ENCODE results near the gene PCSK5. TPM values are rescaled to one million over a fixed set of nuclear protein-coding genes. Genes with fewer than 3 reads are reported as not detected.
"Not testable (repeated sequence)": the region's sequence is repeated elsewhere in the genome, so short reads cannot be mapped to it uniquely, and the experiment has no call there.

The PCSK5 gene
- total RNA-seq, 1 experiment from 2014 or later: 33.8 TPM

- peak; percentile 76 for DNase-seq (ENCODE audit: low spot score)
Observed at GRCh38 chr9:75889977-75890471, 449 bp upstream of the PCSK5 start.

GRCh38 chr9:75891277-75891741 is 836 bp downstream of the PCSK5 start:
- peak; percentile 60 for DNase-seq (ENCODE audit: low spot score)

GRCh38 chr9:75891771-75892215 is 1.3 kb downstream of the PCSK5 start:
- DNase-seq (ENCODE audit: low spot score): peak; percentile 52

- DNase-seq (ENCODE audit: low spot score): peak; percentile 75
Observed at GRCh38 chr9:75892216-75892911, 1.9 kb downstream of the PCSK5 start.

GRCh38 chr9:75893106-75893505 is 2.6 kb downstream of the PCSK5 start:
- DNase-seq (ENCODE audit: low spot score): no peak

- no peak for DNase-seq (ENCODE audit: low spot score)
Observed at GRCh38 chr9:75894566-75894965, 4.1 kb downstream of the PCSK5 start.

GRCh38 chr9:75895112-75895511 is 4.6 kb downstream of the PCSK5 start:
- no peak for DNase-seq (ENCODE audit: low spot score)

- DNase-seq (ENCODE audit: low spot score): no peak
Observed at GRCh38 chr9:75896193-75896592, 5.7 kb downstream of the PCSK5 start.

GRCh38 chr9:75900893-75901524 is 10.5 kb downstream of the PCSK5 start:
- DNase-seq (ENCODE audit: low spot score): not testable (repeated sequence)

- no peak for DNase-seq (ENCODE audit: low spot score)
Observed at GRCh38 chr9:75903785-75904360, 13.4 kb downstream of the PCSK5 start.

GRCh38 chr9:75904364-75904763 is 13.9 kb downstream of the PCSK5 start:
- DNase-seq (ENCODE audit: low spot score): no peak

GRCh38 chr9:75906531-75906930 is 16.1 kb downstream of the PCSK5 start:
- no peak for DNase-seq (ENCODE audit: low spot score)

GRCh38 chr9:75907329-75907728 is 16.9 kb downstream of the PCSK5 start:
- DNase-seq (ENCODE audit: low spot score): peak; percentile 41

- no peak for DNase-seq (ENCODE audit: low spot score)
Observed at GRCh38 chr9:75907923-75908322, 17.4 kb downstream of the PCSK5 start.

GRCh38 chr9:75909776-75910175 is 19.3 kb downstream of the PCSK5 start:
- no peak for DNase-seq (ENCODE audit: low spot score)

GRCh38 chr9:75910731-75911130 is 20.3 kb downstream of the PCSK5 start:
- no peak for DNase-seq (ENCODE audit: low spot score)

GRCh38 chr9:75911390-75911789 is 20.9 kb downstream of the PCSK5 start:
- no peak for DNase-seq (ENCODE audit: low spot score)

GRCh38 chr9:75912951-75913350 is 22.5 kb downstream of the PCSK5 start:
- no peak for DNase-seq (ENCODE audit: low spot score)

- no peak for DNase-seq (ENCODE audit: low spot score)
Observed at GRCh38 chr9:75914002-75914401, 23.5 kb downstream of the PCSK5 start.

- no peak for DNase-seq (ENCODE audit: low spot score)
Observed at GRCh38 chr9:75914883-75915452, 24.5 kb downstream of the PCSK5 start.

- peak; percentile 68 for DNase-seq (ENCODE audit: low spot score)
Observed at GRCh38 chr9:75918154-75918553, 27.7 kb downstream of the PCSK5 start.

- DNase-seq (ENCODE audit: low spot score): no peak
Observed at GRCh38 chr9:75918909-75919308, 28.4 kb downstream of the PCSK5 start.
